Embryonic facial prominence (tissue), 1 donor: Measurements from ENCODE around the gene HOXB3.

Experiments used
- DNase-seq: peaks from one replicate; pipeline ENCODE4 v3.0.0-alpha.2; 2016; ENCODE audit errors: extremely low spot score

HOXB3 gene

GRCh38 chr17:48612456-48612853 is 22.4 kb upstream of the HOXB3 start:
- no peak for DNase-seq

DNA sequence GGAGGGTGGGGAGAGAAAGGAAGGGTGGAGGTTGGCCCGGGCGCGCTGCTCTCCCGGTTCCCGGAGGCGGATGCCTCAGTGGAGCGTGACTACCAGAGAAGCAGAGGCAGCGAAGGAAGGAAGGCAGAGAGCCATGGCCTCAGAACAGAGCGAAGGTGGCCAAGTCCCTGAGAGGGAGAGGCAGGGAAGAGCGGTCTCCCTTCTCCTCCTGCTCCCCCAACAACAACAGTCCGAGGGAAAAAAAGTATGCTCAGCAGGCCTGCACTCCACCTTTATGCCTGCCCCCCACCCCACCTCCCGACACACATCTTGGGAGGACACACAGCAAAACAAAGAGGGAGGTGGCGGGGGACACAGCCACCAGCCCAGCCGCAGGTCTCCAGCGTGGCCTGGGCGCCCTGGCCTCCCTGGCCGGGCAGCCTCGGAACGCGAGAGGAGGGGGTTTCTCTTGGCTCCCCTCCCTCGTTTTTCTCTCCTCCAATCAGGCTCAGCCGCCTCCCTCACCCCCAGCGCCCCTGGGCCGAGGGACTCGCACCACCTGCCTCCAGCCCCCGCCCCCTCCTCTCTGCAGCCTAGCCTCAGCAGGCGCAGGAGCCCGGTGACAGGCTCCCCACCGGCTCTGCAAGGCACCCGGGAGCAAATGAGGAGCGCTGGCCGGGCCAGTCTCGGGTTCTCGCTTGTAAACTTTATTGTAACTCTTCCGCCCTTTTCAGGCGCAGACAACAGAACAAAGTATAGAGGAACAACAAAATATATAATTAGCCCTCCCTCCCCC is 21.8 kb upstream of the HOXB3 start:
- DNase-seq = no peak

DNA sequence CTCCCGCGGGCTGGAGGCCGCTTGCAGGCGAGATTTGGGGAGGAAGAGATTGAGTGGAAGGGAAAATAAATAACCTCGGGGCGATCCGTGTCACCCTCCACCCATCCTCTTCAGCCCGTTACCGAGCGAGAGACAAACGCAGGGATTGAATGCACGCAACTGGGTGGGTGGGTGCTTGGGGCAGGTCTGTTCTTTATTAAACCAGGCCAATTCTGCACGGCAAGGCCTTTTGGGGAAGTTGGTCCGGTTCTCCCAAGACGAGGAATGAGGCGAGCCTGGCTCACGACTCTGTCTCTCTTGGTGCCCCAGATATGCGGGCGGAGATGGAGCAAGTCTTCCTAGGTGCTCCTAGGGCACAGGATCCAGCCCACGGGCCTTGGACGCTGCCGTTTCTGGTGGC is 21.2 kb upstream of the HOXB3 start:
- no peak for DNase-seq

- no peak for DNase-seq
Measured at GRCh38 chr17:48610282-48611211, 20.5 kb upstream of the HOXB3 start, which contains the start of gene HOXB7. HOXB7 (minus strand) TSS chr17:48611017; CDS start chr17:48610918, 99 bp downstream.

- no peak for DNase-seq
Measured at GRCh38 chr17:48609759-48610281, 19.8 kb upstream of the HOXB3 start.

DNA sequence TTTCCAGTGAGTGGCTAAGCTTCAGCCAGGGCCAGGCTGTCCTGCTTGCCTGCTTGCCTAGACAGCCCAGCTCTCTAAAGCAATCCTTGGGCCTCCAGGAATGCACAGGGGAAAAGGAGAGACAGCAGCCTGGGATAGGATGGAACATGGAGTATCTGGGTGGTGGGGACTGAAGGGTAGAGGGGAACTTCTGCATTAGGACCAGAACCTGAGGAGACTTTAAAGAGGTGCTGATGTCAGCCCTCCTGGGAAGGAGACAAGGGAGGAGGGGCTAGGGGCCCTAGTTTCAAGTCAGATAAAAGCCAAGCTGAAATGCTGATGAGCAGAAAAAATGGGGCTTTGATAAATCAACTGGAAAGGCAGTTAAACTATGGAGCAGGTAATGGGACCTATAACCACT is 19.0 kb upstream of the HOXB3 start:
- DNase-seq = no peak

DNA sequence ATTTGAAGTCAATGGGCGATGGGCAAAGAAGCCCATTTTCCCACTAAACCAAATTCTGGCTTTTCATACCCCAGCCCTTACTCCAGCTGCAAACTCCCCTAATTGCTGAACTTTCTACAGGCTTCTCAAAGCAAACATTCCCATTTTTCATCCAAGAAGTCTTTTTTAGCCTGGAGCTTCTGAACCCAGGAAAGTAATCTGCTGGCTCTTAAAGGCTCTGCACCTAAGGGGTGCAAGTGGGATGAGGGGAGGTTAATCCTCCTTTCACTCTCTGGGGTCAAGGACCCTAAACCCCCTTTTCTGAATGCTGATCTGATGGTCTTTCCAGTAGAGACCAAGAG is 18.4 kb upstream of the HOXB3 start:
- DNase-seq = no peak

GRCh38 chr17:48606892-48607614 is 17.0 kb upstream of the HOXB3 start:
- DNase-seq = no peak

- DNase-seq = no peak
Measured at GRCh38 chr17:48605991-48606891, 16.2 kb upstream of the HOXB3 start.

DNA sequence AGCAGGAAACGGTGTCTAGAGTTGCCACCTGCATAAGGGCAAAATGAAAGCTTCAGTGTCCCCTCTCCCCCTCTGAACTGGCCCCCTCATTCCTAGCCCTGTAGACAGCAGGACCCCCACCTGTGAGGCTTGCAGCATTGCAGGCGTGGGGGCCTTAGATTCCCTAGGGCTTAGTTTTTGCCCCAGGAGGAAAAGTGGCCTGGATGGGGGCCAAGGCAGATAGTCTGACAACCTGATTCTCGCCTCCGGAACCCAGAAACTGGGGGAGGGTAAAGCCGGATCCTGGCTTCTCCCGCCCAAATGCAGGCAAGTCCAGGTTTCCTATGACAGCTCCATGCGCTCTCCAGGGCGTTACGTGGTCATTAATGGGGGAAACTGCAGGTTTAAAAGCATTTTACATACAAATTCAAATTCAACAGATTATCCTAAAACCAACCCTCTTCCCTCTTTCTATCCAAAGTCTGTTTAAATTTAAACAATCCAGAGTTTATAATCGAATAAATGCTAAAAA is 15.4 kb upstream of the HOXB3 start:
- DNase-seq = no peak

DNA sequence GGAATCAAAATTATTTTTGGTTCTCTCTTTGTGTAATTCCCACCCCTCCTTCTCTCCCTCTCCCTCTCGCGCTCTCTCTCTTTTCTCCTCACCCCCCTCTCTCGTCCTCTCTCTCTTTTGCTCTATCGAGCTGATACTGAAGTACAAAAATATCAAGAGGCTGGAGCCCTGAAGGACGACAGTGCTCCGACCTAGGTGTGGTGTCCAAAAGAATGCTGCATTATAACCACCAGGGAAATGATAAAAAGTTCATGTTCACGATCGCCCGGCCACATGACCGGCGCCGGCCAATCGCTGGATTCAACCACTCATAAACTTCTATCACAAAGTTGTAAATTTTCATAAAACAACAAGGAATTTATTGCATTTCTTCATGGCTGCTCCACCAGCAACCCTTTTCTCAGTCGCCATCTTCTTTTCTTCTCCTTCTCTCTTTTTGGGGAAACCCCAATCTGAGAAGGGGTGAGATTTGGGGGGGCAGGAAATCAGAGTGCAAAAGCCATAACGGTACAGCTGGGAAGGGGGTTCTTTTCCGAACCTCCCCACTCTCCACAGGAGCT is 14.8 kb upstream of the HOXB3 start, which contains the start of gene HOXB6:
Gene HOXB6, minus strand, starts transcription at position 217 of the 560 bp plus-strand sequence. CDS start 6,836 bp downstream, outside the sequence.
- no peak for DNase-seq

- DNase-seq = no peak
Measured at GRCh38 chr17:48603959-48604769, 14.1 kb upstream of the HOXB3 start.

- DNase-seq = no peak
Measured at GRCh38 chr17:48601539-48602425, 11.7 kb upstream of the HOXB3 start.

DNA sequence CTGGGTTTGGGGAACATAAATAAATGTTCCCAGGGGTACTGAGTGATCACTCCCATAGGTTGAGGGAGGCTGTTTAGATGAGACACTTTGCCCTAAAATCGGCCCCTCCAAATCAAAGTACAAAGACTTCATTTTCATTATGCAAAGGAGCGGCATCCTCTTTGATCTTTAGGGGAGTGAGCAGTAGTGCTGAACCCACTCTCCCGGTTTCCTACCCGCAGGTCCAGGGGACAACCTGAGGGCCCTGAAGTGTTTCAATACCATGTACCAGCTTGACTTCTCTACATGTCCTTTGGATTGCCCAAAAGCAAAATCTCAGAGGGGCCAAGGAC is 11.1 kb upstream of the HOXB3 start:
- DNase-seq = no peak

- no peak for DNase-seq
Measured at GRCh38 chr17:48600244-48601098, 10.4 kb upstream of the HOXB3 start.

DNA sequence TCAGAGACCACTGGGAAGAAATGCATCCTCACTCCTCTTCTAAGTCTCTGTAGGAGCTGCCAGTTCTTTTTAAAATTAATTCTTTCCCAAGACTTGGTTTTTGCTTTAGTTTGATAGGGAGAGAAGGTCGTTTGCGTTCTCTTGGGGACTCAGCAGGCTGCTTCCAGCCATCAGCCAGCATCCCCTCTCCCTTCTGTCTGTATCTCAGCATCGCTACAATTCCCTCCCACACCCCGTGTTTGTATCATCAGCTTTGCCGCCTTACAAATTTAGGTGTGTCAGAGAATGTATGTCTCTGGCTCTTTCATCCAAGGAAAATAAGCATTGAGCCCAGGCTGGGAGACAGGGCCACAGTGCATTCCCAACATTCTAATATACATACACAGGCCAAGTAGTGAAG is 9.3 kb upstream of the HOXB3 start:
- no peak for DNase-seq

GRCh38 chr17:48598736-48599135 is 8.7 kb upstream of the HOXB3 start:
- DNase-seq = no peak
